GM10248 (cell line): ENCODE measurements around the gene FGD1.

Source experiments
- CTCF ChIA-PET: fragments of 300-600 bp; sonication (Branson Sonifier 250); formaldehyde crosslinking; extraction: SDS; loops from one replicate; lab custom pipeline; 2021; ENCODE audit warnings: antibody characterized with exemption; lab: Yijun Ruan, JAX
- POLR2A ChIA-PET: fragments of 350-650 bp; sonication (Branson Sonifier 250); formaldehyde crosslinking; extraction: SDS; loops from one replicate; lab custom pipeline; 2020; ENCODE audit warnings: antibody characterized with exemption; lab: Yijun Ruan, JAX
- DNase-seq: peaks from one replicate; pipeline ENCODE4 v3.0.0; 2012; ENCODE audit errors: extremely low spot score
- TF ChIP-seq, protein P1 (sequence below): IDR thresholded peaks from 2 replicates; pipeline ENCODE4 v1.5.1; 2012; ENCODE audit warnings: mild to moderate bottlenecking, low read depth; ENCODE audit errors: extremely low read depth, missing control alignments, control extremely low read depth

Gene FGD1

DNA sequence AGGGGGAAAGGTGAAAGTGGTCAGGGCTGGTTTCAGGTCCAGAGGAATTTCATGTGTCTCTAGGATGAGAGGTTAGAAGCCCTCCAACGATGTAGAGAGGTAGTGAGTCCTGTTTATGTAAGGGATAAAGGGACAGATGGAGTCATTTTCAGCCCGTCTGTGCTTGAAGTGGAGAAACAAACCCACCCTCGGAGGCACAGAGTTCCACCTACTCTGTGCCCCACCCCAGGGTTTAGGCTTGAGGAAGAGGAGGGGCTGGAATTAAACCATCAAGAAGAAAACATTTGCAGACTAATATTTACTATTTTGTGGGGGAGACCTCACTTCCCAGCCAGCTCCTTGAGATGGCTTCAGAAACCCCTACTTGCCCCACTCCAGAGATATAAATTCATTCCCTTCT, 33.1 kb upstream of the FGD1 start:
- ChIA-PET POLR2A (no interaction called here), CTCF (no interaction called here)
- DNase-seq, result no peak
- TF ChIP-seq, protein P1, sequence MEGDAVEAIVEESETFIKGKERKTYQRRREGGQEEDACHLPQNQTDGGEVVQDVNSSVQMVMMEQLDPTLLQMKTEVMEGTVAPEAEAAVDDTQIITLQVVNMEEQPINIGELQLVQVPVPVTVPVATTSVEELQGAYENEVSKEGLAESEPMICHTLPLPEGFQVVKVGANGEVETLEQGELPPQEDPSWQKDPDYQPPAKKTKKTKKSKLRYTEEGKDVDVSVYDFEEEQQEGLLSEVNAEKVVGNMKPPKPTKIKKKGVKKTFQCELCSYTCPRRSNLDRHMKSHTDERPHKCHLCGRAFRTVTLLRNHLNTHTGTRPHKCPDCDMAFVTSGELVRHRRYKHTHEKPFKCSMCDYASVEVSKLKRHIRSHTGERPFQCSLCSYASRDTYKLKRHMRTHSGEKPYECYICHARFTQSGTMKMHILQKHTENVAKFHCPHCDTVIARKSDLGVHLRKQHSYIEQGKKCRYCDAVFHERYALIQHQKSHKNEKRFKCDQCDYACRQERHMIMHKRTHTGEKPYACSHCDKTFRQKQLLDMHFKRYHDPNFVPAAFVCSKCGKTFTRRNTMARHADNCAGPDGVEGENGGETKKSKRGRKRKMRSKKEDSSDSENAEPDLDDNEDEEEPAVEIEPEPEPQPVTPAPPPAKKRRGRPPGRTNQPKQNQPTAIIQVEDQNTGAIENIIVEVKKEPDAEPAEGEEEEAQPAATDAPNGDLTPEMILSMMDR, result no peak

DNA sequence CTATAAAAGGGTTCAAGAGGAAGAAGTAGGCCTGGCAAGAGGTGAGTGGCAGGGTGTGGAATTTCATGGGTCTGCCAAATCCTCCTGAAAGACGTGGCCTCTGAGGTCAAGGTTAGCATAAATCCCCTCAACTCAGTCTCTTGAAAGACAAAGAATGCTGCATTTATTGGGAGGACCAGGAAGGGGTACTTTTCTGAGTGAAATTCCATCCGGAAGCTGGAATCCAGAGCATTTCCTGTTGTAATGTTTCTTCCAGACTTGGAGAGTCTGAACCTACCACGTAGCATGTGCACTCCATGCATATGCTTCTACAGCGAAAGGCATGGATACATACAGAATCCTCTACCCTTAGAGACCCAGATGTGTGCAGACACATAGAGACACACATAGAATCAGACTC, 13.4 kb upstream of the FGD1 start:
- ChIA-PET POLR2A (no interaction called here), CTCF (no interaction called here)
- TF ChIP-seq, protein P1, result no peak
- DNase-seq, result no peak

DNA sequence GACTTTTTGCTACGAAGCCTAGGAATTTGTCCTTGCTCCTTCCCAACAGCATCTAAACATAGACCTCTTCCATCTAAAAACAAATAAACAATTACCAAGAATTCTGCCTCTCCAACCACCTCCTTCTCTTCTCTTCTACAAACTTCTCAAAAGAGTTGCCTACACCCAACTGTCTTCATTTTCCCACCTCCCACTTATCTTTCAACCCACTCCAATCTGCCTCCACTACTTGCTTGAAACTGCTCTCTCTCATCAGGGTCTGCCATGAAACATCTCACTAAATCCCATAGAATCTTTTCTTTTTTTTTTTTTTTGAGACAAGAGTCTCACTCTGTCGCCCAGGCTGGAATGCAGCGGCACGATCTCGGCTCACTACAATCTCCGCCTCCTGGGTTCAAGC, 902 bp upstream of the FGD1 start:
- ChIA-PET POLR2A (no interaction called here), CTCF (no interaction called here)
- TF ChIP-seq, protein P1, result no peak
- DNase-seq, result no peak

DNA sequence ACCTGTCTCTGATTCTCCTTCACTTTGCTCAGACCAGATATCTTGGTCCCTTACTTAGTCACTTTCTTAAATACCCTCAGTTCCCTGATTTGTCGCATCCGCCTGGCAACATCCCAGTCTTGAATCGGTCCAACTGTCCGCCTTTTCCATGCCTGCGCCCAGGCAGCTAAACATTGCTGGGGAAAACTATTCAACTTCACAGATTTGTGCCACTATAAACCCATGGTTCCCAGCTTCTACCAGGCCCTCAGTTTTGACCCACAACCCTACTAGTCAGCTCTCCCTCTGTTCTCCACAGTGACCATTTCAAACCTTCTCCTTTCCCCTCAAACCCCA, 451 bp upstream of the FGD1 start:
- ChIA-PET CTCF (no interaction called here), POLR2A (no interaction called here)
- TF ChIP-seq, protein P1, result no peak
- DNase-seq, result no peak

DNA sequence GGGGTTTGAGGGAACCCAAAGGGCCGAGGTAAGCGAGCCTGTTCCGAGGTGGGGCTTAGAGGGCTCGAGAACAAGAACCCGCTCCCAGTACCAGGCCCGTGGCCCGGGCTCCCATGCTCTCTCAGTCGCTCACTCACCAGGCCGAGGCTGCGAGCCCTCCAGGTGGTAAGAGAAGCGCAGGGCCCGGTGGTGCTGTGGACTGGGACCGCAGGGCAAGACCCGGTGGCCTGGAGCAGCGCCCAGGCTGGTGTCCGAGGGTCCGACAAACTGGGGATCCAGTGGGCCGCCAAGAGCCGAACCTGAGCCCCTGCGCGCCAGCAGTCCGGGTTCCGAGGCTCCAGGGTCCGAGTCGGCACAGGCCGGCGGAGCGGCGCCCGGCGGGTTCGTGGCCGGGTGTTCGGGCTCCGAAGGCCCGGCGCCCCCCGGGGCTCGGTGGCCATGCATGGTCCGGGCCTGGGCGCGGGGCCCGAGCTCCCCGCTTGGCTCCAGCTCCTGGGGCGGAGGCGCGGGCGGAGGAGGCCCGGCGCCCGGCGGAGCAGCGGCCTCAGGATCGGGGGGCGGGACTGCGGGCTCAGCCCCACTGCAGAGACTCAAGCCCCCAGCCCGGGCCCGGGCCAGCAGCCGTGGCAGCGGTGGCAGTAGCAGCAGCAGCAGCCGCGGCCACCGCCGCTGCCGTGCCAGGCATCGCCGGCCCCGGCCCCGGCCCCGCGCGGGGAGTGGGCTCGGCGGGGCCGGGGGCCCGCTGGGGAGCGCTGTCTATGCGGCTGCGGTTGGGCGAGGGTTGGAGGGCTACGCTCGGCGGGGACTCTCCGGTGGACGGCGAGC, 833 bp downstream of the FGD1 start:
- CTCF ChIA-PET, result no interaction called here
- TF ChIP-seq, protein P1, result no peak
- POLR2A ChIA-PET, result no interaction called here
- no peak for DNase-seq

GRCh38 chrX:54494166-54494988, 1.7 kb downstream of the FGD1 start:
- ChIA-PET CTCF (no interaction called here), POLR2A (no interaction called here)
- TF ChIP-seq, protein P1, result no peak
- DNase-seq, result no peak
